Measurements from ENCODE around the gene SDCBP2.

The SDCBP2 gene

GRCh38 chr20:1328680-1329330 lies at the start of gene SDCBP2:
TSS of gene SDCBP2 (minus strand) at chr20:1329139. CDS start at chr20:1320416, 8,723 bp downstream.
- TF ChIP-seq CTCF (IDR thresholded peaks at IDR 0.05; ENCODE audit: insufficient read depth, low read depth, low read length, missing control alignments) = no peak
- peak within 1 kb of the TSS; percentile 53 for H3K4me3 ChIP-seq (ENCODE audit: low read length)
- peak; percentile 87 for DNase-seq (ENCODE audit: low read depth)

- TF ChIP-seq CTCF (IDR thresholded peaks at IDR 0.05; ENCODE audit: insufficient read depth, low read depth, low read length, missing control alignments) = no peak
- no peak for DNase-seq (ENCODE audit: low read depth)
- H3K4me3 ChIP-seq (ENCODE audit: low read length) = no peak overlapping the region
These were observed 49.8 kb upstream of the SDCBP2 start for GRCh38 chr20:1378735-1379125.

GRCh38 chr20:1377984-1378734 lies 49.2 kb upstream of the SDCBP2 start:
- H3K4me3 ChIP-seq (ENCODE audit: low read length) = no peak overlapping the region
- peak; percentile 83 for DNase-seq (ENCODE audit: low read depth)
- TF ChIP-seq CTCF (IDR thresholded peaks at IDR 0.05; ENCODE audit: insufficient read depth, low read depth, low read length, missing control alignments) = no peak

GRCh38 chr20:1377341-1377871 lies 48.5 kb upstream of the SDCBP2 start:
- peak; percentile 43 for DNase-seq (ENCODE audit: low read depth)
- no peak overlapping the region for H3K4me3 ChIP-seq (ENCODE audit: low read length)

GRCh38 chr20:1376408-1377270 lies 47.7 kb upstream of the SDCBP2 start:
- H3K4me3 ChIP-seq (ENCODE audit: low read length) = no peak overlapping the region
- TF ChIP-seq CTCF (IDR thresholded peaks at IDR 0.05; ENCODE audit: insufficient read depth, low read depth, low read length, missing control alignments) = no peak
- no peak for DNase-seq (ENCODE audit: low read depth)

More at GRCh38 chr20:1377341-1377871, 48.5 kb upstream of the SDCBP2 start:
- no peak for TF ChIP-seq CTCF (IDR thresholded peaks at IDR 0.05; ENCODE audit: insufficient read depth, low read depth, low read length, missing control alignments)

GRCh38 chr20:1376007-1376406 lies 47.1 kb upstream of the SDCBP2 start:
- no peak overlapping the region for H3K4me3 ChIP-seq (ENCODE audit: low read length)
- DNase-seq (ENCODE audit: low read depth) = no peak
- no peak for TF ChIP-seq CTCF (IDR thresholded peaks at IDR 0.05; ENCODE audit: insufficient read depth, low read depth, low read length, missing control alignments)
